ENCODE data around the gene ATP4B.
"Not testable (repeated sequence)": the region's sequence is repeated elsewhere in the genome, so short reads cannot be mapped to it uniquely, and the experiment has no call there.

ATP4B gene

DNA sequence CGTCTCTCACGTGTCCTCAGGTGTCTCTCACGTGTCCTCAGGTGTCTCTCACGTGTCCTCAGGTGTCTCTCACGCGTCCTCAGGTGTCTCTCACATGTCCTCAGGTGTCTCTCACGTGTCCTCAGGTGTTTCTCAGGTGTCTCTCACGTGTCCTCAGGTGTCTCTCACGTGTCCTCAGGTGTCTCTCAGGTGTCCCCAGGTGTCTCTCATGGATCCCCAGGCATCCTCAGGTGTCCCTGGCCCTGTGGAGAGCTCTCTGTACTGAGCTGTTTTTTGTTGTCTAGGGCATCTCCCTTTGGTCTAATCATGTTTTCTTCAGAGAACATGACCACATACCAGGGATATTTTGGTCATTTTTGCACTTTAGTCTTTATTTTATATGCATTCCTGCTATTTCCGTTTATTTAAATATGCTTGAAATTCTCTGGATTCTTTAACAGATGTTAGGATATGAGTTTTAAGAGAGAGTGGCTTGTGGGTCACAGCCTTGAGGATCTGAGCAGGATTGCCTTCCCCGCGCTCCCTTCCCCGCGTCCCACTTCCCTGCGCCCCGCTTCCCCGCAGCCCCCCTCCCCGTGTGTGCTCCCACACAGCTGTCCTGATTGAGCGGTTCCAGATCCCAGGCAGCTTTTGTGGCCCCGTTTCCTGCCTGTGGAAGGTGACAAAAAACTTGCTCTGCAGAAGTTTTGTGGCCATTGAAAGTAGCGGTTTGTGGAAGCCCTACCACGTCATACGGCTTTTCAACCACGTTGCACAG, 31.9 kb downstream of the ATP4B start:
- no peak for DNase-seq (ENCODE audit: low spot score)

DNA sequence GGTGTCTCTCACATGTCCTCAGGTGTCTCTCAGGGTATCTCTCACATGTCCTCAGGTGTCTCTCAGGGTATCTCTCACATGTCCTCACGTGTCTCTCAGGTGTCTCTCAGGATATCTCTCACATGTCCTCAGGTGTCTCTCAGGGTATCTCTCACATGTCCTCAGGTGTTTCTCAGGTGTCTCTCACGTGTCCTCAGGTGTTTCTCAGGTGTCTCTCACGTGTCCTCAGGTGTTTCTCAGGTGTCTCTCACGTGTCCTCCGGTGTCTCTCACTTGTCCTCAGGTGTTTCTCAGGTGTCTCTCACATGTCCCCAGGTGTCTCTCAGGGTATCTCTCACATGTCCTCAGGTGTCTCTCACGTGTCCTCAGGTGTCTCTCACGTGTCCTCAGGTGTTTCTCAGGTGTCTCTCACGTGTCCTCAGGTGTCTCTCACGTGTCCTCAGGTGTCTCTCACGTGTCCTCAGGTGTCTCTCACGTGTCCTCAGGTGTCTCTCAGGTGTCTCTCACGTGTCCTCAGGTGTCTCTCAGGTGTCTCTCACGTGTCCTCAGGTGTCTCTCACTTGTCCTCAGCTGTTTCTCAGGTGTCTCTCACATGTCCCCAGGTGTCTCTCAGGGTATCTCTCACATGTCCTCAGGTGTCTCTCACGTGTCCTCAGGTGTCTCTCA, 33.2 kb downstream of the ATP4B start:
- DNase-seq (ENCODE audit: low spot score): not testable (repeated sequence)

DNA sequence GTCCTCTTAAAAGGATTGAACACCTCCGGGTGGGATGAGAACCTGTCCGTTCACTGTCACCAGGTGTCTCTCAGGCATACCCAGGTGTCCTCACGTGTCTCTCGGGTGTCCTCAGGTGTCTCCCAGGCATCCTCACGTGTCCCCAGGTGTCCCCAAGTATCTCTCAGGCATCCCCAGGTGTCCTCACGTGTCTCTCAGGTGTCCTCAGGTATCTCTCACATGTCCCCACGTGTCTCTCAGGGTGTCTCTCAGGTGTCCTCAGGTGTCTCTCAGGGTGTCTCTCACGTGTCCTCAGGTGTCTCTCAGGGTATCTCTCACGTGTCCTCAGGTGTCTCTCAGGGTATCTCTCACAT, 33.8 kb downstream of the ATP4B start:
- no peak for DNase-seq (ENCODE audit: low spot score)

DNA sequence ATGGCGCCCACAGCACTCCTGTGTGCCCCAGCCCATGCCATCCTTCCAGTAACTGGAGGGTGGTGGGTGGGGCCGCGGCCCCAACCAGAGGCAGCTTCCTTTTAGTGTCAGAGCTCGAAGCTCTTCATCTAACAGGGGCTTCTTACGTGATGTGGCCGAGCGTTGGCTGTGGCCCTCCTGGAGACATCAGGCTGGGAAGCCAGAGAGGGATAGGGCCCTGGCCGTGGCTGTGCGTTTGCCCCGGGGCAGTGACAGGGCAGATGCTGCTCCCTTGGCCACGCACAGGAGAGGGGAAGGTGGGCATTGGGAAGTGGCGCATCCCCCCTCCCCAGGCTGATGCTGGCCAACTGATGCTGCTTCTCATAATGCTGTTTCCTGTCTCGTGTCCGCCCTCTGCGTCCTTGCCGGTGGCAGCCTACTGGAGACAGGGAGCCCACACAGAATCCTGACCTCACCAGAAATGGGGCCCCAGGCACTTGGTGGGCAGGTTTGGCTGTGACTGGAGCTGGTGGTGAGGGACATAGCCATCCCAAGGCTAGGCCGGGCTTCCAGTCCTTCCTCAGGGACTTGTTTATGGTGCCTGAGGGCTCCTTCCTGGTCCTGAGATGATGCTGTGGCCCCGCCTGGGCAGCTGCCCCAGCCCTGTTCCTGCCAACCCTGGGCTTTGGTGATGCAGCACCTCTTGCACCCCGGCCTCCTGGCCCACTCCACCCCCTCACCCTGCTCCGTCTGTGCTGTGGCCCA, 34.3 kb downstream of the ATP4B start:
- no peak for DNase-seq (ENCODE audit: low spot score)

DNA sequence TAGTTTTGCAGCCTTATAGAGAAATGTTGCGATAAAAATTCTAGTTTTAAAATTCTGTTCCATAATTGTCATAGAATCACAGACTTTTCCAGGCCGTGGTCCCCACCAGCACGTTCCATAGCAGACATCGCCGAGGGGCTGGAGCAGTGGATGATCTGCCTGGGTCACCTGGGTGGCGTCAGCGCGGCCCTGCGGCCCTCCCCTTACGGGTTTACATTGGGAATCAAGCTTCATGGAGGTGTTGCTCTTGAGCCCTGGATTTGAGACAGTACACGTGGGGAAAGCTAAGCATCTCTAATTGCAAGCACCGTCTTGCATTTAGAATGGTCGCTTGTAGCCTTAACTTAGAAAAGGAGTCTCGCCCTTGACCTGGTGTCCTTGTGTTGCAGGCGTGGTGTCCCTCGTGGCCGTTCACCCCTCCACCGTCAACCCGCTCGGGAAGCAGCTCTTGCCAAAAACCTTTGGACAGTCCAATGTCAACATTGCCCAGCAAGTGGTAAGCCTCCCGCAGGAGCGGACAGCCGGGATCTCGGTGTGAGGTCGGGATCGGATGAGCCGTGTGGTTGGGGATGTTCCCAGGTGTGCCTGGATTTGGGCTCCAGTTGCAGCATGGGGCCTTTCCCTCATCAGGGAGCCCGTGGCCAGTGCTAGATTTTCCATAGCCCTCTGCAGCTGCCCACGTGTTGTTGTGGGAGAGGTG, 35.1 kb downstream of the ATP4B start:
- no peak for DNase-seq (ENCODE audit: low spot score)

DNA sequence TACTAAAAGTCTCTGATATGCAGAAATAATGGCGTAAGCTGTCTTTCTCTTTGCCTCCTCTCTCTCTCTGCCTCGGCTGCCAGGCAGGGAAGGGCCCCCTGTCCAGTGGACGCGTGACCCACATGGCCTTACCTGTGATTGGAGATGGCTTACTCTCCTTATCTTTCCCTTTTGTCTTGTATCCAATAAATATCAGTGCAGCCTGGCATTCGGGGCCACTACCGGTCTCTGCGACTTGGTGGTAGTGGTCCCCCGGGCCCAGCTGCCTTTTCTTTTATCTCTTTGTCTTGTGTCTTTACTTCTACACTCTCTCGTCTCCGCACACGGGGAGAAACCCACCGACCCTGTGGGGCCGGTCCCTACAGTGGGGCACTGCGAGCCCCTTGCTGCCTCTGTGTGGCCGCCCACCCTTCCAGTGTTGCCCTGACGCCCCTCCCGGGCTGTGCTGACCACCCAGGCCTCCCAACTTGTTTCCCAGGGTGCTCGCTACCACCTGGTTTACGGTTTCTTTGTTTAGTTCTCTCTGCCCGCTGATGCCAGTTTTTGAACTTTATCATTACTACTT, 35.9 kb downstream of the ATP4B start:
- DNase-seq (ENCODE audit: low spot score): not testable (repeated sequence)

DNA sequence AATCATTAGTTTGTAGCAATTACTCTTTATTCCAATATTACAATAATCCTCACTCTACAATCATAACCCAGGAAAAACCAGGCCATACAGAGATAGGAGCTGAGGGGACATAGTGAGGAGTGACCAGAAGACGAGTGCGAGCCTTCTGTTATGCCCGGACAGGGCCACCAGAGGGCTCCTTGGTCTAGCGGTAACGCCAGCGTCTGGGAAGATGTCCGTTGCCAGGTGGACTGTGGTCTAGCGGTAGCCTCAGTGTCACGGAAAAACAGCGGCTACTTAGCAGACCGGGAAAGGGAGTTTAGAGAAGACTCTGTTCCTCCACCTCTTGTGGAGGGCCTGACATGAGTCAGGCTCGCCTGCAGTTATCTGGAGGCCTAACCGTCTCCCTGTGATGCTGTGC, 36.5 kb downstream of the ATP4B start:
- DNase-seq (ENCODE audit: low spot score): not testable (repeated sequence)

DNA sequence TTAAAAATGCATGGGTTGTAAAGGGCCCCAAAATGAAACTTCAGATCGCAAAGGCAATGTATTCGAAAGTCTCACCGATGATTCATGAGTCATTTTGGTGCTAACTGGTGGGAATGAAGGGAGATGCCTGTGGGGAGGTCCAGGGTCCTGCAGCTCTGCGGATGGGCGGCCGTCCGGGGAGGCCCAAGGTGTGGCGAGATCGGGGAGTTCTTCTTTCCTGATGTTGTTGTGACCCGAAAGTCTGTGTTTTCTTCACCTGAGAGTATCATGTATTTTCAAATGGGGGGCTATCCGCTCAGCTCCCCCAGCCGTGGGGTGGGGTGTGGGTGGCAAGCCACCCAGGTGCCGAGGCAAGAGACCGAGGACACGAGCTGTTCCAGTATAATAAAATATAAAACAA, 37.0 kb downstream of the ATP4B start:
- DNase-seq (ENCODE audit: low spot score): no peak

DNA sequence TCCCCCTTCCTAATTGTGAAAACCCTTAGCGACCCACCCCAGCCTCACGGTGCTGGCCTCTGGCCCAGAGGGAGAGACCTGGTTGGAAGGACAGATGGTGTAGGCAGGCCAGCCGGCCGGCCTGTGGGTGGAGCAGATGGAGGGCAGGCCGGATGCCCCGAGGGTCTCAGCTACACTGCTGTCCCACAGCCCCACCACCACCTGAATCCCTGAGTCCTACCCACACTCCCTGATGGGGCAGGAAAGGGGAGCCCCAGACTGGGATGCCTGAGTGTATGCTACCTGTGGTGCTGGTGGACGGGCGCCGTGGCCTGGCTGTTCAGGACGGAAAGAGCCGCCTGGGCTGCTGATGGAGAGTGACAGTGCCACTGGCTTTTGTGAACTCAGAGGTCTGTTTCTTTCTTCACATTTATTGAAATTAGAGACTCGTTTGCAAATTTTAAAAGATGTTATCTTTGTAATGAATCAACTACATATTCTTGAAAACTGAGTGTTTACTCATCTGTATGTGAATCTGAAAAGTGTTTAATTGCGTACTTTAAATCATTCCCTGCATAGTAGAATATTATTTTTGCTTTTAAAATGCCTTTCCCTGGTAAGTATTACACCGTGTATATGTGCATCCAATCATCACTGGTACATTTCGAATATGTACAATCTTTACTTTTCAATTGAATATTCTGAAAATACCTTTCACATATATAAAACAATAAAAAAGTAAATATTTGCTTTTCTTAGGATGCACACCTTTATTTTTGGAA, 37.8 kb downstream of the ATP4B start:
- no peak for DNase-seq (ENCODE audit: low spot score)

DNA sequence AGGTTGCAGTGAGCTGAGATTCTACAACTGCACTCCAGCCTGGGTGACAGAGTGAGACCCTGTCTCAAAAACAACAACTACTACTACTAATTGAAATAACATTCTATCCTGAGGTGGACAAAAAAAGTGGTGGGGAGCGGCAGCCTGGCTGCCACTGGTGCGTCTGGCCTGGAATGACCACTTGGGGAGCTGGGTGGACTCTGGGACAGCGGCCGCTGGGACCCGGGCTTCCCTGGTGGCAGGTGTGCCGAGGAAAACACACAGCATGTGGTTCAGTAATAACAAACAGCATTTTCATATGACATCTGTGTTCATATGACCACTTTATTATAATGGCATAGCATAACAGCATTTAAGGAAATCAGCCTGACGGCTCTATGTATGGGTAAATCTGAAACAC, 39.5 kb downstream of the ATP4B start:
- DNase-seq (ENCODE audit: low spot score): no peak

DNA sequence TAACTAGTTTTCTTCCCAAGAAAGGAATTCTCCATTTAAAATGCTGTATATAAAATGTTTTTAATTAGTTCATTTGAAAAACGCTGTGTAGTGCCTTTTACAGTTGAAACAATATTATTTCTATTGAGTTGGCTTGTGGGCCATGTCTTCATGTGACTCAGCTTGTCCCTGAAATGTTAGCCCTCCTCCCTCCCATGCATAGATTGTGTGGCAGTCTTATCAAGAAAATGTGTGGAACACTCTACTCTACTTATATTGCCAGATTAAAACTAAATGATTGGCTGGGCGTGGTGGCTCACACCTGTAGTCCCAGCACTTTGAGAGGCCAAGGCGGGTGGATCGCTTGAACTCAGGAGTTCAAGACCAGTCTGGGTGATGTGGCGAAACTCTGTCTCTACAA, 40.0 kb downstream of the ATP4B start:
- no peak for DNase-seq (ENCODE audit: low spot score)

DNA sequence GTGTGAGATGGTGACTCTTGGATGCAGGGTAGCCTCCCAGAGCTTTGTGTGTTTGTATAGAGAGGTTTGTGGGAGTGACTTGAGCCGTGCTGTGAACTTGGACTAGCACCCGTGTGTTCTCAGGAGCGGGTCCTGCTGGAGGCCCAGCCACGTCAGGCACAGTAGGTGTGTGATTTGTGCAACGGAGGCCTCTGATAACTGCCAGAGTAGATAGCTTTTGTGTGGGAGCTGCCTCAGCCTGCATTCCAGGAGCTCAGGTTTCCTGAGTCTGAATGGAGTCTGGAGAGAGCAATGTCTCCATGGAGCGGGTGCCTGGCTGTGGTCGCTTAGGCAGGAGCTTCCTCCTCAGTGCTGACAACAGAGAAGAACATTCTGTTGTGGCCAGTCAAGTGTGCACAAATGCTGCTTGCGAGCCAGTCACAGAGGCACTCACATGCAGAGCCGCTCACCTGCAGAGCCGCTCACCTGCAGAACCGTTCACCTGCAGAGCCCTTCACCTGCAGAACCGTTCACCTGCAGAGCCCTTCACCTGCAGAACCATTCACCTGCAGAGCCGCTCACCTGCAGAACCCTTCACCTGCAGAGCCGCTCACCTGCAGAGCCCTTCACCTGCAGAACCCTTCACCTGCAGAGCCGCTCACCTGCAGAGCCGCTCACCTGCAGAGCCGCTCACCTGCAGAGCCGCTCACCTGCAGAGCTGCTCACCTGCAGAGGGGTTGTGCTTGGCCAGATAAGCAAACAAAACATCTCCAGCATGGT, 40.8 kb downstream of the ATP4B start:
- no peak for DNase-seq (ENCODE audit: low spot score)

DNA sequence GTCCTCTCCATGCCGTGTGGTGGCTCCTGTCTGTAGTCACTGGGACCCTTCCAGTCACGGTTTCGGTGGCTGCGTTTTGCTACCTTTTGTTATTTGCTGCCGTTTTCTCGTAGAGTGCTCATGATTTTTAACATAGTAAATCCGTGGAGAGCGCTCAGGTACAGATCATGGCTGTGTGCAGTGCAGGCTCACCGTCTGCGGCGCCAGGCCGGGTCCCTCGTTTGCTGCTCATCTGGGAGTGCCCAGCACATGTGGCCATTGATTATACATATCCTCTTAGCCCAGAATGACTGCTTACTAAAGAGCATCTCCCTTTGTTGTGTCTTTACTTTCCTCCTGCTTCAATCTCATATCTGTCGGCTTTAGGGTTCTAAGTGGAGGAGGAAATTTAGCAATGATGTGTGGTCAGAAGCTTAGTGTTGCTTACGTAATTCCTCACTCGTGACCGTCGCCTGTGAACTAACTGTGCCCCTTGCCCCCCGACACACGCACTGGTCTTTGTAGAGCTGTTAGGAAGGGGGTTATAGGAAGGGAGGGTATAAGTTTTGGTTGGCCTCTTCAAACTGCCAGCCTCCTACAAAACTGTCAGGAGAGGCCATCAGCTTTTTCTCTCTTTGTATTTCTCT, 41.6 kb downstream of the ATP4B start:
- no peak for DNase-seq (ENCODE audit: low spot score)

DNA sequence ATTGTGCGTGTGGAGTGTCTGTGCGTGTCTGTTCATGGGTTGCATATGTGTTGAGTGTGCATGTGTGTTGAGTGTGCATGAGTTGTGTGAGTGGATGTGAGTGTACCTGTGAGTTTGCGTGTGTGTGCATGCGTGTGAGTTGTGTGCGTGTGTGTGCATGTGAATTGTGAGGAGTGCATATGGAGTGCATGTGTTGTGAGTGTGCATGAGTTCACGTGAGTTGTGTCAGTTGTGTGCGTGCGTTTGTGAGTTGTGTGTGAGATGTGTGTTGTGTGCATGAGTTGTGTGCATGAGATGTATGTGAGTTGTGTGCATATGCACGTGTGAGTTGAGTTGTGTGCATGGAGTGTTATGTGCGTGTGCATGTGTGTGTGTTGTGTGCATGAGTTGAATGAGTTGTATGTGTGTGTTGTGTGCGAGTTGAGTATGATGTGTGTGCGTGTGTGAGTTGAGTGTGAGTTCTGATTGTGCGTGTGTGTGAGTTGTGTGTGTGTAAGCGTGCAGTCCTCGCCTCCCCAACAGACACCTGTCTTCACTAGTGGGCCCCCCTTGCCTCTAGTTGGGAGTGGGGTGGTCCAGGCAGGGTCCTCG, 44.1 kb downstream of the ATP4B start:
- DNase-seq (ENCODE audit: low spot score): no peak

DNA sequence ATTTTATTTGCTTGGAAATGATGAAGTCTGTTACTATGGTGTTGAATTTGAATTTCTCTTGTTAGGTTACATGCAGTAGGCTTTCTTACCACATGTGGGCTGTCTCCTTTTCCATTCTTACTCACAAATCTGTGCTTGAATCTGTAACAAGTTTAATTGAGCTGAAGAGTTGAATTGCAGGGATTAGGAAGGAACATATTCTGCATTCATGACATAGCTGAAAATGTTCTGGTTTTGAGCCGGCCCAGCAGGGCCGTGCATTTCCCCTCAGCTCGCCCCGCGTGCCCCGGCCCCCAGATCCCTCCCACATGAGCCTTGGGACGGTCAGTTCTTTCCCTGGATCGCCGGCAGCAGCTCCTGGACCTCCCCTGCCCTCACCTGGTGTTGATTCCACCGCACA, 45.4 kb downstream of the ATP4B start:
- DNase-seq (ENCODE audit: low spot score): no peak

DNA sequence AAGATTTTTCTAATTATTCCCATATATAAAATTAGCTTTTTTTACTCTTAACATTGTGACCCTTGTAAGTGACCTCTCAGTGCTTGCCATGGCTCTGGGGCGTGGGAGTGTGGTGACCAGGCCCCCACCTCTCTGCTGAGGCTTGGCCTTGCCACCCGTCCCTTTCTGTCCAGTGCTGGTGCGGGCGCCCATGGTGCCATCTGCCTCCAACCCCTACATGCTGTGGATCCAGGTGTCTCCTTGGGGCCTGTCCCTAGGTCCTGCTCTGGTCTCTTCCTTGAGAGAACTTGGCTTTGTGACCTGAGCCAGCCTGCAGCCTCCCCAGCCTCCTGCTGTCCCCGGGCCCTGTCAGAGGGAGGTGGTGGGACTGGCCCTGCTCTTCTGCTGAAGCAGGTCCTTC, 46.0 kb downstream of the ATP4B start:
- no peak for DNase-seq (ENCODE audit: low spot score)

DNA sequence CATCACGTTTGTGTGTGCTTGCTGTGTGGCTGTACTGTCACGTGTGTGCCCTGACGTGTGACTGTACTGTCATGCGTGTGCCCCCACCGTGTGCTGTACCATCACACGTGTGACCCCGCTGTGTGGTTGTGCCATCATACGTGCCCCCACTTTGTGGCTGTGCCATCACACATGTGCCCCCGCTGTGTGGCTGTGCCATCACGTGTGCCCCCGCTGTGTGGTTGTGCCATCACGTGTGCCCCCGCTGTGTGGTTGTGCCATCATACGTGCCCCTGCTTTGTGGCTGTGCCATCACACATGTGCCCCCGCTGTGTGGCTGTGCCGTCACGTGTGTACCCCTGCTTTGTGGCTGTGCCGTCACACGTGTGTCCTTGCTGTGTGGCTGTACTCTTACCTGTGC, 47.7 kb downstream of the ATP4B start:
- no peak for DNase-seq (ENCODE audit: low spot score)

DNA sequence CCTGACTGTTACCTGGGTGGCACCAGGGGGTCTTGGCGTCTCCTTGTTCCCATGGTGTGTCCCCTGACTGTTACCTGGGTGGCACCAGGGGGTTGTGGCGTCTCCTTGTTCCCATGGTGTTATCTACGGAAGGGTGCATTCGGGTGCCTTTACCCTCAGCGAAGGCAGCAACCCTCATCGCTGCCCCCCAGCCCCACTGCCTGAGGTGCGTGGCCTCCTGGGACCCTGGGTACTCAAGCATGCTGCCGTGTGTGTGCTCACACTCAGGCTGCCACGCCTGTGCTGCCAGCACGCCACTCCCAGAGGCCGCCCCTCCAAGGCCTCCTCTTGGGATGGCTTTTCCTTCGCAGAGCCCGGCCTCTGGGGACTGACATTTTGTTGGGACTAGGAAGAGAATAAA, 48.4 kb downstream of the ATP4B start:
- DNase-seq (ENCODE audit: low spot score): no peak

DNA sequence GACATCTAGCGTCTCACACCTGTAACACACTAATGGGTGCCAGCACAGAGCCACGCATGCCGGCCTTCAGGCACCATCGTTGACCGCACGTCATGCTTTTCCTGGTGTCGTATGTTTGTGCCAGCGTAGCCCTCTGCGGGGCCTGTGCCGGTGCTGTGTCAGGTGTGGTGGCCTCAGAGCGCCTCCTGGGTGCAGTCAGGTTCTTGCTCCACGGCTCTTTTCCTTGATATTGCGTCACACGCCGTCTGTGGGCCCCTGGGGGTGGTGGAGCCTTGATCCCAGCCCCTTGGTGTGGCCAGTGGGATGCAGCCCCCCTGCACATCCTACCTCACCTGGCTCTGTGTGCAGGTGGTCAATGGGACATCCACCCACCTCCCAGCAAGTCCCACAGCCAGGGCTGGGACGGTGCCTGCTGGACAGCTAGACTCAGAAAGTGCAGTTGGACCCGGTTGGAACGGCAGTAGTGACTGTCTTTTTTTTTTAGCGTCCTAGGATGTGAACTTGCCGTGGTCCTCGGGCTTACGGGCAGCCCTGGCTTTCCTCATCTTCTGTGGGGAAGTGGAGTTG, 48.9 kb downstream of the ATP4B start:
- DNase-seq (ENCODE audit: low spot score): no peak

Data from activated CD4-positive, alpha-beta T cell treated with anti-CD3 and anti-CD28 coated beads, Interleukin-2, Interleukin-4, amounts not matched to agents 100 ng/mL and 50 ng/mL, durations not matched to agents 16 hours and 8 hours (primary cell).